Stimulated activated CD4-positive, alpha-beta T cell treated with anti-CD3 and anti-CD28 coated beads, Interleukin-1b, Interleukin-23, amount 100 ng/mL, for 24 hours (primary cell): ENCODE measurements around the gene PGBD5.
A peak's percentile ranks its signal among the peaks of the same experiment; 100 is the strongest.
"Not testable (repeated sequence)": the region's sequence is repeated elsewhere in the genome, so short reads cannot be mapped to it uniquely, and the experiment has no call there.

Source experiments
- DNase-seq, 4 experiments: peaks; one replicate each; pipeline ENCODE4 v3.0.0-alpha.2; 2020; ENCODE audit warnings: low read depth in 4 of 4, low spot score in 1 of 4

PGBD5 gene

GRCh38 chr1:230426246-230427093, at the start of gene PGBD5:
Gene PGBD5 (minus strand): TSS chr1:230426332. CDS start chr1:230425928, 404 bp downstream.
- peak in 3 of 4 experiments; percentile 34 to 53 (median 43) for DNase-seq

GRCh38 chr1:230474924-230475323, 48.8 kb upstream of the PGBD5 start:
- not testable (repeated sequence) for DNase-seq

GRCh38 chr1:230470750-230471149, 44.6 kb upstream of the PGBD5 start:
- not testable (repeated sequence) for DNase-seq

GRCh38 chr1:230469271-230469670, 43.1 kb upstream of the PGBD5 start:
- DNase-seq = no peak

GRCh38 chr1:230465691-230466090, 39.6 kb upstream of the PGBD5 start:
- no peak for DNase-seq

- DNase-seq = no peak
Measured at GRCh38 chr1:230464671-230465070, 38.5 kb upstream of the PGBD5 start.

GRCh38 chr1:230463760-230464159, 37.6 kb upstream of the PGBD5 start:
- no peak for DNase-seq

GRCh38 chr1:230463326-230463725, 37.2 kb upstream of the PGBD5 start:
- no peak for DNase-seq

- no peak for DNase-seq
Measured at GRCh38 chr1:230459465-230459864, 33.3 kb upstream of the PGBD5 start.

GRCh38 chr1:230458509-230458908, 32.4 kb upstream of the PGBD5 start:
- DNase-seq = no peak

GRCh38 chr1:230456478-230456877, 30.3 kb upstream of the PGBD5 start:
- DNase-seq = no peak

GRCh38 chr1:230455291-230455690, 29.2 kb upstream of the PGBD5 start:
- no peak for DNase-seq

- DNase-seq = no peak
Measured at GRCh38 chr1:230453377-230453776, 27.2 kb upstream of the PGBD5 start.

- no peak for DNase-seq
Measured at GRCh38 chr1:230441183-230442029, 15.3 kb upstream of the PGBD5 start.

- no peak for DNase-seq
Measured at GRCh38 chr1:230435108-230435507, 9.0 kb upstream of the PGBD5 start.

GRCh38 chr1:230431527-230431926, 5.4 kb upstream of the PGBD5 start:
- DNase-seq = no peak

- DNase-seq = no peak
Measured at GRCh38 chr1:230430499-230430898, 4.4 kb upstream of the PGBD5 start.

- DNase-seq = no peak
Measured at GRCh38 chr1:230429067-230429735, 3.1 kb upstream of the PGBD5 start.

GRCh38 chr1:230427981-230428380, 1.8 kb upstream of the PGBD5 start:
- no peak for DNase-seq

GRCh38 chr1:230427094-230427876, 1.2 kb upstream of the PGBD5 start:
- no peak for DNase-seq
